Measurements from ENCODE around the gene PSMG3. TPM values are rescaled to one million over a fixed set of nuclear protein-coding genes. Genes with fewer than 3 reads are reported as not detected.

Gene PSMG3
- total RNA-seq, 1 experiment from 2014 or later = 59.4 TPM

- intact Hi-C loops (cut with micrococcal nuclease; ENCODE audit: unreplicated experiment) (no loop called here), in situ Hi-C loops (cut with HindIII; ENCODE audit: low pct_unique_long_range_greater_than_20kb, low sequenced_read_pairs) (no loop called here)
- DNase-seq (ENCODE audit: low read depth, low spot score) = no peak
- ATAC-seq = no peak
- BruUV-seq (replicated peaks) = no TSS peak
- H3K27ac ChIP-seq (ENCODE audit: low read length) = peak overlapping the region; percentile 59
- H3K36me3 ChIP-seq (ENCODE audit: control insufficient read depth, insufficient read depth, low read length) = no peaks in the 10 kb centered on the region
- TF ChIP-seq REST (IDR thresholded peaks at IDR 0.05; ENCODE audit: insufficient read depth in 1 of 2, low read depth in 2 of 2, low read length in 1 of 2) = no peak
- TF ChIP-seq CTCF (IDR thresholded peaks at IDR 0.05) = no peak
- no peak for TF ChIP-seq SIN3A (IDR thresholded peaks at IDR 0.05; ENCODE audit: borderline replicate concordance, insufficient read depth, low read depth, low read length)
- TF ChIP-seq POLR2AphosphoS5 (IDR thresholded peaks at IDR 0.05; ENCODE audit: low read depth, low read length) = no peak
- no peak for TF ChIP-seq TCF7L2 (IDR thresholded peaks at IDR 0.05; ENCODE audit: low read depth, low read length)
- H3K4me1 ChIP-seq (ENCODE audit: control insufficient read depth, insufficient read depth, low read length) = peaks cover 31% of the 10 kb centered on the region
- peak overlapping the region; percentile 17 to 31; a peak in 3 of 4 replicates for H3K4me3 ChIP-seq (ENCODE audit: low read depth in 2 of 2, low read length in 2 of 2)
- H3K9me3 ChIP-seq (ENCODE audit: control insufficient read depth, insufficient read depth, low read depth, low read length) = no peaks in the 10 kb centered on the region
- H3K27me3 ChIP-seq (ENCODE audit: control insufficient read depth, insufficient read depth, low read length) = no peaks in the 10 kb centered on the region
- ChIA-PET CTCF (no interaction called here), POLR2A (no interaction called here)
Measured at GRCh38 chr7:1567896-1568510, 1.8 kb downstream of the PSMG3 start.

- TF ChIP-seq POLR2AphosphoS5 (IDR thresholded peaks at IDR 0.05; ENCODE audit: low read depth, low read length) (no peak), REST (IDR thresholded peaks at IDR 0.05; ENCODE audit: insufficient read depth in 1 of 2, low read depth in 2 of 2, low read length in 1 of 2) (no peak), CTCF (IDR thresholded peaks at IDR 0.05) (no peak), SIN3A (IDR thresholded peaks at IDR 0.05; ENCODE audit: borderline replicate concordance, insufficient read depth, low read depth, low read length) (no peak), TCF7L2 (IDR thresholded peaks at IDR 0.05; ENCODE audit: low read depth, low read length) (no peak)
- Histone ChIP-seq H3K36me3 (ENCODE audit: control insufficient read depth, insufficient read depth, low read length) (no peaks in the 10 kb centered on the region), H3K4me3 (ENCODE audit: low read depth in 2 of 2, low read length in 2 of 2) (peak overlapping the region; percentile 17 to 31; a peak in 3 of 4 replicates), H3K9me3 (ENCODE audit: control insufficient read depth, insufficient read depth, low read depth, low read length) (no peaks in the 10 kb centered on the region), H3K4me1 (ENCODE audit: control insufficient read depth, insufficient read depth, low read length) (peaks cover 31% of the 10 kb centered on the region), H3K27ac (ENCODE audit: low read length) (peak overlapping the region; percentile 59), H3K27me3 (ENCODE audit: control insufficient read depth, insufficient read depth, low read length) (no peaks in the 10 kb centered on the region)
- in situ Hi-C loops (cut with HindIII; ENCODE audit: low pct_unique_long_range_greater_than_20kb, low sequenced_read_pairs) (no loop called here), intact Hi-C loops (cut with micrococcal nuclease; ENCODE audit: unreplicated experiment) (no loop called here)
- POLR2A ChIA-PET = no interaction called here
- CTCF ChIA-PET = interaction anchor here (0.7 kb wide), 2 partner anchors 581 to 1800 kb away, joined by 3 to 4 read pairs; no protein-coding TSS in a partner anchor
- no peak for DNase-seq (ENCODE audit: low read depth, low spot score)
- ATAC-seq = 0 out of 2 replicates have a peak, but pooled peaks have one; percentile 6
- BruUV-seq (replicated peaks) = no TSS peak
Measured at GRCh38 chr7:1567049-1567771, 2.6 kb downstream of the PSMG3 start.

All from Panc1 (cell line).